Measurements from ENCODE around the gene TTC28.

DNA sequence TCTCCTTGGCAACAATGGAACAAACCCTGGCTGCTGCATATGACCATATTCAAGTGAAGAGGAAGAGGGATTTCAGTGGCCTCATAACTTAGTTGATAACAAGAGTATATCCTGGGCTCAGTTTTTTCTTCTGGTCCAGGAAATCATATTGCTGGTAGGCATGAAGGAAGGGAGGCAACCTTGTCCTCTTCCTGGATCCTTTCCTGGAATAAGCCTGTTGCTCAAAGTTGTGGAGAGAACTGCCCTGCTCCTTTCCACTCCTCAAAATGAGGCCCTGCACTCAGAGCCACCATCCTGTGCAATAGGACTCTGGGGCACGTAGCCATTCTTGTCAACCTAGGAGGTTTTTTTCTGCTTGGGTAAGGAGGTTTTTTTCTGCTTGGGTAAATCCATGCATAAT lies 631.9 kb downstream of the TTC28 start:
- TF ChIP-seq, protein P1, sequence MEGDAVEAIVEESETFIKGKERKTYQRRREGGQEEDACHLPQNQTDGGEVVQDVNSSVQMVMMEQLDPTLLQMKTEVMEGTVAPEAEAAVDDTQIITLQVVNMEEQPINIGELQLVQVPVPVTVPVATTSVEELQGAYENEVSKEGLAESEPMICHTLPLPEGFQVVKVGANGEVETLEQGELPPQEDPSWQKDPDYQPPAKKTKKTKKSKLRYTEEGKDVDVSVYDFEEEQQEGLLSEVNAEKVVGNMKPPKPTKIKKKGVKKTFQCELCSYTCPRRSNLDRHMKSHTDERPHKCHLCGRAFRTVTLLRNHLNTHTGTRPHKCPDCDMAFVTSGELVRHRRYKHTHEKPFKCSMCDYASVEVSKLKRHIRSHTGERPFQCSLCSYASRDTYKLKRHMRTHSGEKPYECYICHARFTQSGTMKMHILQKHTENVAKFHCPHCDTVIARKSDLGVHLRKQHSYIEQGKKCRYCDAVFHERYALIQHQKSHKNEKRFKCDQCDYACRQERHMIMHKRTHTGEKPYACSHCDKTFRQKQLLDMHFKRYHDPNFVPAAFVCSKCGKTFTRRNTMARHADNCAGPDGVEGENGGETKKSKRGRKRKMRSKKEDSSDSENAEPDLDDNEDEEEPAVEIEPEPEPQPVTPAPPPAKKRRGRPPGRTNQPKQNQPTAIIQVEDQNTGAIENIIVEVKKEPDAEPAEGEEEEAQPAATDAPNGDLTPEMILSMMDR (IDR thresholded peaks at IDR 0.05), result no peak
- TF ChIP-seq POLR2A (IDR thresholded peaks at IDR 0.05), result no peak

Data from lower leg skin (tissue), 3 donors.